Transverse colon (tissue), 3 donors: ENCODE measurements around the gene C4B.

Experiments
- POLR2A ChIP-seq: fragments of 450-650 bp; IDR thresholded peaks from one replicate; pipeline ENCODE4 v1.6.1; 2016; ENCODE audit warnings: antibody characterized with exemption, mild to moderate bottlenecking, moderate library complexity
- TF ChIP-seq, protein P1 (sequence below), 5 experiments: fragments of 200-600 bp in 3 of 5; fragments of 450-650 bp in 2 of 5; sonication (generic) in 3 of 5; IDR thresholded peaks; 1 replicate in 2 of 5; 2 replicates in 3 of 5; pipeline ENCODE4 v1.5.1; 2016 to 2017; ENCODE audit warnings: antibody characterized with exemption in 5 of 5, inconsistent platforms in 3 of 5, mild to moderate bottlenecking in 2 of 5, moderate library complexity in 1 of 5

- TF ChIP-seq, protein P1, sequence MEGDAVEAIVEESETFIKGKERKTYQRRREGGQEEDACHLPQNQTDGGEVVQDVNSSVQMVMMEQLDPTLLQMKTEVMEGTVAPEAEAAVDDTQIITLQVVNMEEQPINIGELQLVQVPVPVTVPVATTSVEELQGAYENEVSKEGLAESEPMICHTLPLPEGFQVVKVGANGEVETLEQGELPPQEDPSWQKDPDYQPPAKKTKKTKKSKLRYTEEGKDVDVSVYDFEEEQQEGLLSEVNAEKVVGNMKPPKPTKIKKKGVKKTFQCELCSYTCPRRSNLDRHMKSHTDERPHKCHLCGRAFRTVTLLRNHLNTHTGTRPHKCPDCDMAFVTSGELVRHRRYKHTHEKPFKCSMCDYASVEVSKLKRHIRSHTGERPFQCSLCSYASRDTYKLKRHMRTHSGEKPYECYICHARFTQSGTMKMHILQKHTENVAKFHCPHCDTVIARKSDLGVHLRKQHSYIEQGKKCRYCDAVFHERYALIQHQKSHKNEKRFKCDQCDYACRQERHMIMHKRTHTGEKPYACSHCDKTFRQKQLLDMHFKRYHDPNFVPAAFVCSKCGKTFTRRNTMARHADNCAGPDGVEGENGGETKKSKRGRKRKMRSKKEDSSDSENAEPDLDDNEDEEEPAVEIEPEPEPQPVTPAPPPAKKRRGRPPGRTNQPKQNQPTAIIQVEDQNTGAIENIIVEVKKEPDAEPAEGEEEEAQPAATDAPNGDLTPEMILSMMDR (IDR thresholded peaks at IDR 0.05), result no peak
- TF ChIP-seq POLR2A, result no peak
Measured at GRCh38 chr6:32069878-32070515, 55.4 kb downstream of the C4B start.
